ENCODE measurements around the gene MCC.
"Not testable (repeated sequence)": the region's sequence is repeated elsewhere in the genome, so short reads cannot be mapped to it uniquely, and the experiment has no call there.

Gene MCC

GRCh38 chr5:113425909-113426308 is 62.3 kb downstream of the MCC start:
- no peak for DNase-seq (ENCODE audit: low read depth)

- DNase-seq (ENCODE audit: low read depth), result no peak
These were observed 66.6 kb downstream of the MCC start for GRCh38 chr5:113421693-113422092.

- no peak for DNase-seq (ENCODE audit: low read depth)
These were observed 82.7 kb downstream of the MCC start for GRCh38 chr5:113405530-113405929.

DNA sequence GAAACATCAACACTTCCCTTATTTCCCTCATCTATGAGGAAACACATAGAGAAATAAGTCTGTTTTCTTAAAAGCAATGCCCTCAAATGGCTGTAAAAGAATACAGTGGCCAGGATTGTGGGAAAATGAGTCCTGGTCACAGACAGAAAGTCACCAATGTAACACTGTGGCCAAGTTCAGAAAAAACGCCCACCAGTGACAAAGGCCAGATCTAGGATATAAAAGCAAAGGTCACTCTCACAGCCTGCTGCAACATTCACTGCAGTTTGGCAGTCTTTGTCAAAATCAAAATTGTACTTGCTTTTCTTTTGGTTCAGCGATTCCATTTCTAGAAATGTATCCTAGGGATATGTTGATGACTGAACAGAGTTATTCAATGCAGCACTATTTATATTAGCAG is 84.0 kb downstream of the MCC start:
- DNase-seq (ENCODE audit: low read depth), result no peak

DNA sequence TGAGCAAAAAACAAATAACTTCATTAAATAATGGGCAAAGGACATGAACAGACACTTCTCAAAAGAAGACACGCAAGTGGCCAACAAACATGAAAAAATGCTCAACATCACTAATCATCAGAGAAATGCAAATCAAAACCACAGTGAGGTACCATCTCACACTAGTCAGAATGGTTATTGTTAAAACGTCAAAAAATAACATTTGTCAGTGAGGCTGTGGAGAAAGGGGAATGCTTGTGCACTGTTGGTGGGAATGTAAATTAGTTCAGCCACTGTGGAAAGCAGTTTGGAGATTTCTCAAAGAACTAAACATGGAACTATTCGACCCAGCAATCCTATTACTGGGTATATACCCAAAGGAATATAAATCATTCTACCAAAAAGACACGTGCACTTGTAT is 90.3 kb downstream of the MCC start:
- not testable (repeated sequence) for DNase-seq (ENCODE audit: low read depth)

- no peak for DNase-seq (ENCODE audit: low read depth)
These were observed 91.2 kb downstream of the MCC start for GRCh38 chr5:113397046-113397445.

DNA sequence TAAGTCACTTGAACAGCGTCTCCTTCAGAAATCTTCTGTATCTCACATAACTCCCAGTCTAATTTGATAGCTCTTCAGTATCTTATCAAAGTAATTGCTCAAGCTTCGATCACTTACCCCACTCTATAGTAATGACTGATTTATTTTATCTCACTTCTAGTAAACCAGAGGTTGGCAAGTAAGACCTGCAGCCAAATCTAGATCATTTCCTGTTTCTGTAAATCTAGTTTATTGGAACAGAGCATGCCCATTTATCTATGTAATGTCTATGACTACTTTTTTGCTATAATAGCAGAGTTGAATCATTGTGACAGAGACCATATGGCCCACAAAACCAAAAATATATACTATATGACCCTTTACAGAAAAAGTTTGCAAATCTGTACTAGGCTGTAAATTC is 93.6 kb downstream of the MCC start:
- DNase-seq (ENCODE audit: low read depth), result no peak

GRCh38 chr5:113390224-113390623 is 98.0 kb downstream of the MCC start:
- DNase-seq (ENCODE audit: low read depth), result no peak

DNA sequence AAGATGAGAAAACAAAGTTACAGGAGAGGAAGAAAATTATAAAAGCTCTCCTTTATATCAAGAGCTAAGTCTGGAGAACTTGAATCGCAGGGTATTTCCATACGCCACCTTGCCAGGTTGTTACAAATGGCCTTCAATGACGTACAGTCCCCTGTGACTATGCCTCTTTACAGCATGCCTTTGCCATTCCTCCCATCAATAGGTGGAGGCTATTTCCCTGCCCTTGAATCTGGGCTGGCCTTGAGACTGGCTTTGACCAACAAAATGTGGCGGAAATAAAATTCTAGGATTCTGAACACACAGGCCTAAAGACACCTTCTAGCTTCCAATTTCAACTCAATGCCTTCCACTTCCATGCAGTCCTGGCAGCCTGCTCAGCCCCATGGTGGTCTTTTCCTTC is 99.1 kb downstream of the MCC start:
- DNase-seq (ENCODE audit: low read depth), result no peak

GRCh38 chr5:113387844-113388243 is 100.4 kb downstream of the MCC start:
- no peak for DNase-seq (ENCODE audit: low read depth)

GRCh38 chr5:113384782-113385285 is 103.4 kb downstream of the MCC start:
- no peak for DNase-seq (ENCODE audit: low read depth)

DNA sequence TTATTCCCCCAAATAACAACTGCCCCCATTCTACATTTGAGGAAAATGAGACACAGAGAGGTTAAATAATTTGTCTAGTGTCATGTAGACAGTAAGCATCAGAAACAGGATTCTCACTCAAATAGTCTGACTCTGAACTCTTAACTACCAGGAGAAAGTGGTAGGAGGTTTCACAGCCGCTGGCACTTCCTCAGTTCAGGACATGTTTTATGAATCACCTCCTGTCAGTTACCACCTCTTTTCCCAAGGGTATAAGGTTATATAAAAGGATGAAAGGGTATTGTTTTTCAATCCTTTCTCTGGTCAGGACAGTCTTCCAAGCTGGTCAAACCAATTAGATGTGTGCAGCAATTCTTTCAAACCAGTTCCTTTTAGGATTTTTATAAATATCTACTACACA is 105.5 kb downstream of the MCC start:
- DNase-seq (ENCODE audit: low read depth), result no peak

GRCh38 chr5:113381791-113382190 is 106.5 kb downstream of the MCC start:
- no peak for DNase-seq (ENCODE audit: low read depth)

GRCh38 chr5:113380807-113381326 is 107.4 kb downstream of the MCC start:
- DNase-seq (ENCODE audit: low read depth), result no peak

DNA sequence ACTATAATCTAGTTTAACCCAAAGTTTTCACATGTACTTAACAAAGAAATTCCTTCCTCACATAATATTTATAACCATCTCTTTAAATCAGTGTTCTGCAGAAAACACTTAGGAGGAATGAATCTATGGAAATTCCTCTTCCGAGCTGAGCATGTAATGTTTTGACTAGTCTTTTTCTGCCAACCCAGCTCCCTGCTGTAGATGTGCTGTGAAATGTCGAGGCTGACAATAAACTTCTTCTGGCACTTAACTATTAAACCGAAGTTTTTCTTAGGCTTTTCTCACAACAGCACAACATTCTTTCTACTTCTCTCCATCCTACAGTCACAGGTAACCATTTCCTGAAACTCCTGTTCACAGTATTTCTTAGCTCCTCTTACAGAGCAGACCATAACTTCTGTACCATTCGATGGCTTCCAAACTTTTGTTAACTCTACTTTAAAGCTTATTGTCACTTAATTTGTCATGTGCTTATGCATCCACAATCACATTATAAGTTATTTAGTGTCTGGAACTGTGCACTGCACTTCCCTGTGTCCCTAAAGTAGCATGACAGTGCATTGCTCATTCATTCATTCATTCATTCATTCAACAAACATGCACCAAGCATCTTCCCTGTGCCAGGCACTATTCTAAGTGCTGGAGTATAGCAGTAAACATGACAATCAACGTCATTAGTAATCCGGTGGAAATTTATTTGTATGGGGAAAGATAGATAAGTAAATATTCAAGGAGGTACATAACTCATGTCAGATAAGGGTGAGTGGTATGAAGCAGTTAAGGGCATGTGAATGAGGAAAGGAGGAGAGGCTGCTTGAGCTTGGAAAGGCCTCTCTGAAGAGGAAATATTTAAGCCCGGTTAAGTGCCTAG is 108.1 kb downstream of the MCC start:
- no peak for DNase-seq (ENCODE audit: low read depth)

GRCh38 chr5:113378959-113379541 is 109.2 kb downstream of the MCC start:
- DNase-seq (ENCODE audit: low read depth), result no peak

GRCh38 chr5:113378514-113378913 is 109.7 kb downstream of the MCC start:
- no peak for DNase-seq (ENCODE audit: low read depth)

DNA sequence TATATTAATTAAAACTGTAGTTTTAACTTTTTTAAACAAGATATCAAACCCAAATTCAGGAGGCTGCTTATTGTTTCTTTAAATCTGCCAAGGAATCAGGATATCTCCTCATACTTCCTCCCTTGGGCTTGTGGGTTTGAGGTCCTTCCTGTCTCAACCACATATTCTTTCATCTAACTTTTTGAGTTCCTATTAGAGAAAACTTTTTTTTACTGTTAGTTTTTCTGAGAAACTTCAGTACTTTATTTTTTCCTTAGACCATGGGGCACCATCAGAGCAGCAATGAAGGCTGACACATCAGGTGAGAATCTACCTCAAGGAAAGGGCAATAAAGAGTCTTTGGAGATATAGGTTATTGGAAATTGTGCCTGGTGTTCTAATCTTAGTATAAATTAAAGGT is 110.2 kb downstream of the MCC start:
- no peak for DNase-seq (ENCODE audit: low read depth)

DNA sequence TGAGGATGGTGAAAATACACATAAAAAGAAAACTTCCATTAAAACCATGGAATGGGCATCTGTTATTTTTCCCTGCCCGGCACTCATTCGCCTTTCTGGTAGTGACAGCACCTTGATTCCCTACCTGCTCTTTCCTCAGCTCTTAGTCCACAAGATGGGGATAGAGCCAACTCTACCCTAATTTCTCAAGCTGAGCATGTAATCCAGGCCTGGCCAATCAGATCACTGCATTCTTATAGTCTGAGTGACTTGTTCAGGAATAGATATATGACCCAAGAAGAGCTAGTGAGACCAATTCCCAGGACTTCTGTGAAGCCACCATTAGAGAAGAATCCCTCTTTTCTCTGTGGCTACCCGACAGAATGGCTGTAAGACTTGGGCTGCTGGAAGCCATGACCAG is 111.6 kb downstream of the MCC start:
- no peak for DNase-seq (ENCODE audit: low read depth)

DNA sequence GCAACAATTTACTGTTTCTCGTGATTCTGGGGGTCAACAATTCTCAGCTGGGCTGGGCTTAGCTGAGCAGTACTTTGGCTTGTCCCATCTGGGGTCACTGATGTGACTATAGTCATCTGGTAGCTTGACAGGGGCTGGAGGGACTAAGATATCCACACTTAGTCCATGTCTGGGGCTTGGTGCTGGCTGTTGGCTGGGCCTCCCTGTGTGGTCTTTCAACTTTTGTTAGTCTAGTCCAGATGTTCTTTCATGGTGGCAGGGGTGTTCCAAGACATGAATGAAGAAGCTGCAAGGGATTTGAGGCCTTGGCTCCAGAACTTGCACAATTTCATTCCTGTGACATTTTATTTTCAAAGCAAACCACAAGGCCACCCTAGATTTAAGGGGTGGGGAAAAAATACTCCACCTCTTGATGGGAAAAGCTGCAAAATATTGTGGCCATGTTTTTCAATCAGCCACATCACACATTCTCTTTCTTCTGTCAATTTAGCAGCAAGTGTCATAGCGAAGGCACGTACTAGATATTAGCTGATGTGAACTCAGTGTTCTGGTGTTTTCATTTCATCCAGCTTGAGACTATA is 112.7 kb downstream of the MCC start:
- no peak for DNase-seq (ENCODE audit: low read depth)

DNA sequence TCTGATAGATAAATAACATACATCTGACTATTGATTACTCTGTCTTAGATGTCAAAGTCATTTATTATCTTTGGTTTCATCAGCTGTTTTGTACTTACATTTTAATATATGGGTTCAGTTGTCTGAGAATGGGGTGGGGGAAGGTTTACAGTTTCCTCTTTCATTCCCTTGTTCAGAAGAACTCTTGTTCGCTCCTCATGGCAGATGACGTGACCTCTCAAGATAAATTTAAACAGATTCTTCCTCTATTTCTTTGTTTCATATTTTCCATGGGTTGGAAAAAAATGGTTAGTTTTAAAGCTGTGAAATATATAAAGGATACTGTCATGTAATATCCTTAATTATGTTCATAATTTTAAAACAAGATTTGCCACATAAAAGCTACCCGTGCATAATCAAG is 114.8 kb downstream of the MCC start:
- no peak for DNase-seq (ENCODE audit: low read depth)

DNA sequence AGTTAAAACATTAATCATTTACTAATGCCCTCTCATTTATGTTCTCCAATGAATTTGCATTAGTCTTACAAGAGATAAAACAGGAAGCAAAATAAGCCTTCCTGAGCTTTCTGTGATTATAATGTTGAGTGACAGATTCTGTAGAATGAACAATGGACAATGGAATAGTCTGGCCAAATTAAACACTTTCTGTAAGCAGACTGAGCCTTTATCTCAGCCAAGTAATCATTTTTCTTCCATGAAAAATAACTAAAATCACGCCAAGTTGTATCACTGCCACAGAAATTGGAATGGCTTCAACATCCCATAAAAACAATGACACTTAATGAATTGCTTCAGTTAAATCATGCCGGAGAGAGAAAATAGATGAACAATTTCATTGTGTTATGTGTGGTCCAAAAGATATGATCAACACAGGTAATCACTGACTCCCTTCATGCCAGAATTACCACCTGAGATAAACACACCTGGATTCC is 116.5 kb downstream of the MCC start:
- DNase-seq (ENCODE audit: low read depth), result no peak

GRCh38 chr5:113367586-113367985 is 120.7 kb downstream of the MCC start:
- no peak for DNase-seq (ENCODE audit: low read depth)

Data from HS-27A (cell line).